MM.1S (cell line): ENCODE results near the gene NR2C2.

ENCODE experiments used
- DNase-seq: peaks from one replicate; pipeline ENCODE4 v3.0.0-alpha.2; 2015
- H2AFZ ChIP-seq: fragments of 300-600 bp; sonication (generic); 2 replicates; pipeline ENCODE4 v1.6.0; 2016; ENCODE audit warnings: antibody characterized with exemption, low read length
- H3F3A ChIP-seq: fragments of 300-600 bp; sonication (generic); 2 replicates; pipeline ENCODE4 v1.6.1; 2016; ENCODE audit warnings: mild to moderate bottlenecking, antibody characterized with exemption, low read length, moderate library complexity, mixed read lengths; ENCODE audit not compliant: insufficient read depth
- H3K27ac ChIP-seq: fragments of 300-600 bp; sonication (generic); 2 replicates; pipeline ENCODE4 v1.5.1; 2016; ENCODE audit warnings: mild to moderate bottlenecking, low read length
- H3K27me3 ChIP-seq: fragments of 300-600 bp; sonication (generic); replicated peaks from 2 replicates; pipeline ENCODE4 v1.6.0; 2016; ENCODE audit warnings: low read length; ENCODE audit not compliant: insufficient read depth
- H3K36me3 ChIP-seq: fragments of 300-600 bp; sonication (generic); replicated peaks from 2 replicates; pipeline ENCODE4 v1.6.1; 2016; ENCODE audit warnings: mild to moderate bottlenecking, low read length, mixed read lengths; ENCODE audit not compliant: insufficient read depth
- H3K4me1 ChIP-seq: fragments of 300-600 bp; sonication (generic); 2 replicates; pipeline ENCODE4 v1.6.1; 2016; ENCODE audit warnings: low read length, mixed read lengths
- H3K4me2 ChIP-seq: fragments of 300-600 bp; sonication (generic); 2 replicates; pipeline ENCODE4 v1.6.0; 2016; ENCODE audit warnings: low read depth, low read length
- H3K4me3 ChIP-seq: fragments of 300-600 bp; sonication (generic); 2 replicates; pipeline ENCODE4 v1.5.1; 2016; ENCODE audit warnings: low read length, mixed read lengths
- H3K79me2 ChIP-seq: fragments of 300-600 bp; sonication (generic); 2 replicates; pipeline ENCODE4 v1.6.1; 2016; ENCODE audit warnings: mixed run types, low read length, mixed read lengths
- H3K9ac ChIP-seq: fragments of 300-600 bp; sonication (generic); 2 replicates; pipeline ENCODE4 v1.6.1; 2016; ENCODE audit warnings: low read length, mixed read lengths
- H3K9me2 ChIP-seq: fragments of 300-600 bp; sonication (generic); replicated peaks from 2 replicates; pipeline ENCODE4 v1.6.1; 2016; ENCODE audit warnings: mild to moderate bottlenecking, low read length, mixed read lengths; ENCODE audit not compliant: insufficient read depth
- H3K9me3 ChIP-seq: fragments of 300-600 bp; sonication (generic); replicated peaks from 2 replicates; pipeline ENCODE4 v1.6.1; 2016; ENCODE audit warnings: mild to moderate bottlenecking, low read length, mixed read lengths; ENCODE audit not compliant: insufficient read depth
- H4K20me1 ChIP-seq: fragments of 300-600 bp; sonication (generic); 2 replicates; pipeline ENCODE4 v1.6.1; 2016; ENCODE audit warnings: mild to moderate bottlenecking, low read length, moderate library complexity, mixed read lengths; ENCODE audit not compliant: insufficient read depth
- CTCF ChIP-seq: fragments of 300-600 bp; sonication (generic); IDR thresholded peaks from 2 replicates; pipeline ENCODE4 v1.5.1; 2016; ENCODE audit warnings: antibody characterized with exemption, low read length, mixed read lengths
- EZH2 ChIP-seq: fragments of 300-600 bp; sonication (generic); optimal IDR thresholded peaks from 2 replicates; pipeline ENCODE3; 2017; ENCODE audit warnings: low read depth, mild to moderate bottlenecking, antibody characterized with exemption, low read length, mixed read lengths
- EZH2phosphoT487 ChIP-seq: fragments of 300-600 bp; sonication (generic); IDR thresholded peaks from 2 replicates; pipeline ENCODE4 v1.6.1; 2018; ENCODE audit warnings: antibody characterized with exemption, low read length

The NR2C2 gene

GRCh38 chr3:15086263-15086662 lies 138.9 kb downstream of the NR2C2 start:
- H3K27me3 ChIP-seq: no peaks in the 10 kb centered on the region
- no peak overlapping the region for H3K27ac ChIP-seq
- H3K79me2 ChIP-seq: no peaks in the 10 kb centered on the region
- no peaks in the 10 kb centered on the region for H4K20me1 ChIP-seq
- H3K4me2 ChIP-seq: no peak overlapping the region
- H3F3A ChIP-seq: no peaks in the 10 kb centered on the region
- no peaks in the 10 kb centered on the region for H3K9me2 ChIP-seq
- DNase-seq: no peak
- no peak overlapping the region for H3K9ac ChIP-seq
- H3K4me1 ChIP-seq: no peaks in the 10 kb centered on the region
- peaks cover 4% of the 10 kb centered on the region; the same call in 1 of the 2 replicates for H3K36me3 ChIP-seq
- no peak overlapping the region for H2AFZ ChIP-seq
- TF ChIP-seq EZH2 (no peak), EZH2phosphoT487 (no peak), CTCF (no peak)
- no peaks in the 10 kb centered on the region for H3K9me3 ChIP-seq
- no peak overlapping the region for H3K4me3 ChIP-seq

DNA sequence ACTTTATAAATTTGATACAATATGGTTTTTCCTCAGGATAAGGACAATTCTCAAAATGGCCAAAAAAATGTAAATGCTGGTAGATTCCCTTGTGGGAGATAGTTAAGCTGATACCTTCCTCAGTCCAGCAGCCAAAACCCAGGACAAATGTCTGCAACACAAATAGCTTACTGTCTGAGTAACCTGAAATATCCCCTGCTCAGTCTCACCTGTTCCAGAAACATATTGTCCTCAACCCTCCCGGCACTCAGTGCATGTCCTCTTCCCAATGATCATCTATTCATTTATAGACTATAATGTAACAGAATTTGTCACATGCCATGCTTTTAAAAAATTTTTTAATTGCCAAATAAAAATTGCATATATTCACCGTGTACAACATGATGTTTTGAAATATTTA lies 139.3 kb downstream of the NR2C2 start:
- H3K27ac ChIP-seq: no peak overlapping the region
- no peaks in the 10 kb centered on the region for H3K27me3 ChIP-seq
- no peak for DNase-seq
- H3K4me1 ChIP-seq: no peaks in the 10 kb centered on the region
- H4K20me1 ChIP-seq: no peaks in the 10 kb centered on the region
- no peak overlapping the region for H3K9ac ChIP-seq
- no peak overlapping the region for H2AFZ ChIP-seq
- H3K36me3 ChIP-seq: peaks cover 4% of the 10 kb centered on the region; the same call in 1 of the 2 replicates
- no peaks in the 10 kb centered on the region for H3K9me3 ChIP-seq
- TF ChIP-seq CTCF (no peak), EZH2 (no peak), EZH2phosphoT487 (no peak)
- H3K9me2 ChIP-seq: no peaks in the 10 kb centered on the region
- H3K79me2 ChIP-seq: no peaks in the 10 kb centered on the region
- no peak overlapping the region for H3K4me3 ChIP-seq
- no peaks in the 10 kb centered on the region for H3F3A ChIP-seq
- no peak overlapping the region for H3K4me2 ChIP-seq

- TF ChIP-seq EZH2phosphoT487 (no peak), CTCF (no peak), EZH2 (no peak)
- H3K4me3 ChIP-seq: no peak overlapping the region
- no peak overlapping the region for H3K4me2 ChIP-seq
- no peaks in the 10 kb centered on the region for H3K4me1 ChIP-seq
- DNase-seq: no peak
- H4K20me1 ChIP-seq: no peaks in the 10 kb centered on the region
- 0 out of 2 replicates have a peak, but pooled peaks cover 4% of the 10 kb centered on the region for H3K36me3 ChIP-seq
- H3K9ac ChIP-seq: no peak overlapping the region
- no peaks in the 10 kb centered on the region for H3K9me2 ChIP-seq
- H3F3A ChIP-seq: no peaks in the 10 kb centered on the region
- no peaks in the 10 kb centered on the region for H3K27me3 ChIP-seq
- H3K79me2 ChIP-seq: no peaks in the 10 kb centered on the region
- no peak overlapping the region for H3K27ac ChIP-seq
- H2AFZ ChIP-seq: no peak overlapping the region
- H3K9me3 ChIP-seq: no peaks in the 10 kb centered on the region
Measured at GRCh38 chr3:15089201-15089600, 141.8 kb downstream of the NR2C2 start.
